Ammon's horn (tissue), 1 donor: ENCODE results near the gene HSD11B1.
A peak's percentile ranks its signal among the peaks of the same experiment; 100 is the strongest.

Experiments used
- DNase-seq: peaks from one replicate; pipeline ENCODE4 v3.0.0-alpha.2; 2016; ENCODE audit warnings: low spot score

The HSD11B1 gene

DNA sequence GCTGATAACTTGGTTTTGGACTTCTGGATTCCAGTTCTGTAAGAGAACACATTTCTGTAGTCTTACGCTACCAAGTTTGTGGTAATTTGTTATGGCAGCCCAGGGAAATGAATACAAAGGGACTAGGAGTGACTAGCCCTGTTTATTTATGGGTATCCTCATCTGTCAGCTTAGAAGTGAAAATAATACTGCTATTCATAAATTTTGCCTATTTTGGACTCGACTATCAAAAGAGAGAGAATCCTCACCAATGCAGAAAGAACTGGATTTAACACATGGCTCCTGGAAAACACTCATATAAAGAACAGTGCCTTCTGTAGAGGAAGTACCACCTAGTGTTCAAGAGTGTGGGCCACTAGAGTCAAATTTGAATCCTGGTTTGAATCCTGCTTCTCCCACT lies 22.6 kb downstream of the HSD11B1 start:
- no peak for DNase-seq

DNA sequence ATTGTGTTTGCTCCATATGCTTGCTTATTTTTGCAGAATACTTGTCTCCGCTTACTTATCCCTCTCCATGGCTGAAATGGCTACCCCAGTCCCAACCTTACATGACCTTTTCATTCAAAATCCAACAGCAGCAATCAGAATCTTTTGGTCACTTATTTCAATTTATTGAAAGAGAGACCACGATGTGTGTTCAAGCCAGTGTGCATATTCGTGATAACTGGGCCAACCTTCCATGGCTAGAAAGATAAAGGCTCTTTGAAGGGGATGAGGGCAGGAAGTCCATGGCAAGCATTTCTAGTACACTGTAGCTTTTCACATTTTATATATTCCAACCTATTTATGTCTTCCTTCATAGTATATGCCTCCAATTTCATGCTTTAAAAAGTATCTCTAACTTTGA lies 23.1 kb downstream of the HSD11B1 start:
- DNase-seq = no peak

DNA sequence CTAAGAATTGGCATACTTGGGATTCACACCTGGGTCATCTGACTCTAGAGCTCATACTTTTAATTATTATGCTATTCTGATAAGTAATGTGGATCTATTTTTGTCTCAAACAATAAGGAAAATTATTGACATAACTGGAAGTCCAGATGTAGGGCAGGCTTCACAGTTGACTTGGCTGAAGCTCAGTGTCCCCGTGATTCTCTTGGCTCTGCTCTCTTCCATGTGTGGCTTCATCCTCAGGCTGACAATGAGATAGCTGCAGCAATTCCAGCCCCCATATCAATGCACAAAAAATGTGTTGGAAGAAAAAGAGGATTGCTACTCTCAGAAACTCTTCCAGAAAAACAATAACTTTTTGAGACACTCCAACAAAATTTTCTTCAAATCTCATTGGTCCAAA lies 23.8 kb downstream of the HSD11B1 start:
- DNase-seq = peak; percentile 77

DNA sequence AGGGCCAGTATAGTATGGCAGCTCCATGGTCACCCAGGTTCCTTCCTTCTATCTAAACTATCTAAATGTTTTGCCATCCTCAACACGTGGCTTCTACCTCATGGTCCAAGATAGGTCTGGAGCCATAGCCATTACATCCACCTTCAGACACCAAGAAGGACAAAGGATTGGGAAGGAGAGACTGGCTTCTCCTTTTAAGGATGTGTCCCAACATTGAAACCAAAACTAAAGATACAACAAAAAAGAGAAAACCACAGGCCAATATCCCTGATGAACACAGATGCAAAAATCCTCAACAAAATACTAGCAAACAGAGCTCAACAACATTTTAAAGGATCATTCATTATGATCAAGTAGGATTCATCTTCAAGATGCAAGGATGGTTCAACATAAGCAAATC lies 24.8 kb downstream of the HSD11B1 start:
- DNase-seq = no peak

DNA sequence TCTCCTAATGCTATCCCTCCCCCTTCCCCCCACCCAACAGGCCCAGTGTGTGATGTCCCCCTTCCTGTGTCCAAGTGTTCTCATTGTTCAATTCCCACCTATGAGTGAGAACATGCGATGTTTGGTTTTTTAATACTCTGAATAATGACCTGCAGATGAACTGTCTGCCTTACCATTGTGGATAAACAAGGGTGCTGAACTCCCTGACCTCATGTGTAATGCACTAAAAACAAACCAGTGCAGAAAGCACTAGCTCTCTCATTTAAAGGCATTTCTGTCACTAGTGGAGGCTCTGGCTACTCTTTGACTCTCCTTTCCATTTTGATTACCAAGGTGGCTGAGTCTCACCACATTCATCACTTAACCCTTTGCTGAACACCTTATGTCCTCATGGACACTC lies 28.1 kb downstream of the HSD11B1 start:
- no peak for DNase-seq

DNA sequence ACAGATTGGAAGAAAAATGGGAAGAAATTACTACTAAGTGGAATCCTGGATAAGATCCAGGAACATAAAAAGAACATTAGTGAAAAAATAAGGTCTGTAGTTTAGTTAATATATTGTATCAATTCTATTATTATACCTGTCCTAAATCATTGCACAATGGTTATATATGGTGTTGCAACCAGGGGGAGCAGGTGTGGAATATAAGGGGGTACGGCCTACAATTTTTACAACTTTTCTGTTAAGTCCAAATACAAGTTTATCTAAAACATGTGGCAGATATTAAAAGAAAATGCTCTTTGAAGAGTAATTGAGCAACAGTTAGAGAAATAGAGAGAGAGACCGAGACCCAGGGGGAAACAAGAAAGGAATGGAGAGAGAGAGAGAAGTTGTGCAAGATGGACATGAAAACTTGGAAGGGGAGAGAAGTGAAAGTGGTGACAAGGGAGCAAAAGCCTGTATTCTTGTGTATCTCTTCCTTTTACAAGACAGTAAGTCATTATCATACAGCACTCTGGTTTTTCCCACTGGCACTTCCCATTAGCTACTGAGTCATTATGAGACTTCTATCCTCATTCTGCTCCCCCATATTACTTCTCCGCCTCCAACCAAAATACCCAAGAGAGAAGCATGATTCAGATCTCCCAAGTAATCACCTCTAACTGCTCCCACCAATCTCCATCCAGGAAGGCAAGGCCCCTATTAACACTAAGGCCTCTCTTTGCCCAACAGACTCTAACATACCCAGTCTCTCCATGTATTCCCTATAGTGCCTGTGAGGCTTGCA lies 29.0 kb downstream of the HSD11B1 start:
- DNase-seq = no peak

DNA sequence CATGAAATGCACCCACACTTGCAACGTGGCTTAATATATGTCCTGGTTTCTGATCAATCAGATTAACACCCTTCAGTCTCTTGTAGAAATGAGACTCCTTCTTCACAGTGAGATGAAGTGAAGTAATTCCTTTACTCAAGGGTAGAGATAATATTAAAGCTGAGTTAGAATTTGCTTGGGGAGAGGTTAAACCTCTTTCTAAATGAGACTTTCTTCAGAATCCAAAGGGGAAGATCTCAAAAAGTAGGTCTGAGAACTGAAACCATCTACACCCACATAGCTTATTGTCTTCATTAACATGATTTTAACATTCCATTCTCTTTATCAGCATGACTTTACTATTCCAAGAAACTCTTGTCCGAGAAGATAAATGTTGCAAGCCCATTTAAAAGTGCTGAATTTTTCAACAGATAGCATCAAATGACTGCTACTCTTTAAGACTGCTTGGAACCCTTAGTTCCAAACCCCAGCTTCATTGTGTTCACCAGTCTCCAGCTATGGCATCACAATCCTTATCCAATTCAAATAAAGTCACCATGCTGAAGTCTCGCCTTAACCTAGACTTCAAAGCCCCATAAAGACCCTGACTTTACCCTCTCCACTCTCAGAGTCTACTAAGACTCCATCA lies 32.0 kb downstream of the HSD11B1 start:
- no peak for DNase-seq

DNA sequence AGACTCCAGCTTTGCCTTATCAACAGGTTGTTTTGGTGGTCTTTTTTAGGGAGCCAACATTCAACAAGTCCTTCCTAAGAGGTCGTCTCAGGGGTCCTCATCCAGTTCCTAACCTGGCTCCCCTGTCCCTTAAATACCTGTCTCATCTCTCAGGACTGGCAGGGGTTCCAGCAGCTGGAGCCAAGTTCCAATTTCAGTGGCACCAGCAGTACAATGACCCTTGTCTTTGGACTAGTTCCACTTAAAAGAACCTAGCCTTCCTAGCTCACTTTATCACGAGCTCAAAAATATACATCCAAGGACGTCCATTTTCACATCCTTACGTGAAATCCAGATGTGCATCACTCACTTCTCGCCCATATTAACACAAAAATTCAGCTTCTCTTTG lies 32.5 kb downstream of the HSD11B1 start:
- DNase-seq = no peak

DNA sequence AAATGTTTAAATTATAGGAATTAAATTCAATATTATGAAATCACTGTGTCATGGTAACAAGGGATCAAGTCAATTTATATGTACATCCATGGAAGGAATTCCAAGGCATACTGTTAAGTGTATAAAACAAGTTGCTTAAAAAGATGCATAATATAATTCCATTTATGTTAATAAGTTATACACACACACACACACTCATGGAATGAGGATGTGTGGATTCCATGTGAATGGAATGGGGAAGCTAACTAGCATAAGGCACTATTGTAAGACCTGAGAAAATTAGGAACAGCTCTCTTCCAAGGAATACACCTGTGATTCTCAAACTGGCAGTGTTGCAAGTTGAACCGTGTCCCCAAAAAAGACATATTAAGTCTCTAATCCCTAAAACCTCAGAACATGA lies 33.6 kb downstream of the HSD11B1 start:
- no peak for DNase-seq

DNA sequence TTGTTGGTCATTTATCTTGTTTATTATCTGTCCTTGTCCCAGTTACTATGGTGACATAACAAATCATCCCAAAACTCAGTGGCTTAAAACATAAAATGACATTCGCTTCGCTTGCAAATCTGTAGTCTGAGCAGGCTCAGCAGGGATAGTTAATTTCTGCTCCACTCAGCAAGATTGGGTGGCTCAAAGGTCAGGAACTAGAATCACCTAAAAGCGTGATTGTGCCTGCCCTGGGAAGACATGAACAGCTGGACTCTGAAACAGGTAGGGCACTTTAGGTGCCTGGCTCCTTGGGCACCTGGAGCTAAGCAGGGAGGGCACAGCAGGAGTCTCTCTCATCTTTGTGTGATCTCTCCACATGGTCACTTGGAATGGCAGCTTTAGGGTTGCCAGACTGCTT lies 36.5 kb downstream of the HSD11B1 start:
- no peak for DNase-seq

DNA sequence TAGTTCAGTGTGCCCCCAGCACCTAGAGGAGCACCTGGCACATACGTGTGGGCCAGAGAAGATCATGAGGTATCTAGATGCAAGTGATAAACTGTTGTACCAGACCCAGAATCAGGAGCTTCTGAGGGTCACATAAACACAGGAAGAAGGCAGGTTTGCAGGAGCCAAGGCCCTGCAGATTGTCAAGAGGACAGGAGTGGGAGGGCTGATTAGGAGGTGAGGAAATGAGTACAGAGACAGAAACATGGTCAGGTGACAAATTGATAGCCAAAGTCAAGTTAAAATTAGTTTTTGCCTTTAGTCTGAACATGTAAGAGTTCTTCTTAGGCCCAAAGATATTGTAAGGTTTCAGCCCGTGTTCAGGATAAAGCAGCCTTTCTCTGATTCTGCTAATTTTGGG lies 37.2 kb downstream of the HSD11B1 start:
- DNase-seq = no peak

DNA sequence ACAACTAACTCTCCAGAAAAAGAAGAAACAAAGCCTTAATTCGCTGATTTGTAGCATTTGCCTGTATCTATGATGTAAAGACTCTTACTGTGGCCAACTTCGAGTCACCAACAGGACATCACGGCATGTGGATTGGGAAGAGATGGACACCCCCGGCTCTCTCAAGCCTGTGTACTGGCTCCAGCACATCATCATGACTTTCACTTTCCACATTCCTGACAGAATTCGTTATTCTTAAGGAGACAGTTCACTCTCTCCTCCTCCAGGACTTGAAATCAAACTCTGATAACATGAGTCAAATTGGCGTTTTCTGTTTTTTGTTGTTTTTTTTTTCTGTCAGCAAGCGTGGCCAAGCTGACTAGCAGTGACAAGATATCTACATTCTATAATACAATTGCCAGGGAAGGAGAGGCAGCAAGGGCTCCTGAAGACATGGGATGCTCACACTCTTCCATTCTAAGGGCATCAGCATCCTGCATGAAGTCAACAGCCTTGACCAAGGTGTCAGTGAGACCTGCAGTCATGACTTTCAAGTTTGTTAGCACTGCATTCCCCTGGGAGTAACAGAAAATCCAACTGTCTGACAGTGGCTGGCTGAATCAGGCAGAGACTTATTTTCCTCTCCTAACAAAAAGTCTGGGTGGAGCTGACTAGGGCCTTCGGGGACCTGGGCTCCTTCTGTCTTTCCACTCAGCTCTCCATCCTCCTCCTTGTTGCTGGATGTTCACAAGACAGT lies 37.9 kb downstream of the HSD11B1 start:
- no peak for DNase-seq

DNA sequence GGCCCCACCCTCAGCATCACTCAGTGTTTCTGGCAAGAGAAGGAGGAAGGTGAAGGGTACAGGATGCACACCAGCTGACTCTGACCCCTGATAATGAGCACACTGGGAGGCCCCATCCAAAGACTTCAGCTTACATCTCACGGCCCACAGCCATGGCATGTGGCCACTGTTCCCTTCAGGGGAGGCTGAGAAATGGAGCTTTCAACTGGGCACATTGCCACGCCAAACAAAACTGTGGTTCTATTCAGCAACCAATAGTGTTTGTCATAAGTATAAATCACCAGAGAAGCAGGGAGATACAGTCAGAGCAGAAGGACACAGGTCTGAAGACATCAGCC lies 38.5 kb downstream of the HSD11B1 start:
- DNase-seq = no peak

DNA sequence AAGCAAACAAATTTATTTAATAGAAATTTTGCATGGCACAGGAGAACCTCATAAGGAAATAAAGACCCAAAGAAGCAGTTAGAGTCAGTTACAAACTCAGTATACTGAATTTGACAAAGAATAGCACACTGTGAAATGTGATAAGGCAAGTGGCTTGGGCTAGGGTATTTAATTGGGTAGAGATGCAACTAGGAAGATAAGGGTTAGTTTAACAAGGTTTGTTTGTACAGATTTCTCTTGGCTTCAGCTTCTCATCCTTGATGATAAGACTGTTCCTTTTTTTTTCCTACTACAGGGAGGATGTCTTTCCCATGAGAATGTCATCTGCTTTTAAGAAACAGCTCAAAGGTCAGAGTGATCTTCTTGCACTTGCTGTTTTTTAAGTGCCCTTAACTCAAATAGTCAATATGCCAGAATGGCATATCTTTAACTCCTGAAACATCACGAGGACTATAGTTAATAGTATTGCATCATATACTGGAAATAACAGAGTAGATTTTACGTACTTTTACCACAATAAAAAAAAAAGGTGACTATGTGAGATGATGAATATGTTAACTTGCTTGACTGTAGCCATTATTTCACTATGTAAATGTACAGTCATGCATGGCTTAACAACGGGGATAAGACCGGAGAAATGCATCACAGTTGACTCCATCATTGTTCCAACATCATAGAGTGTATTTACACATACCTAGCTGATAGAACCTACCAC lies 42.0 kb downstream of the HSD11B1 start:
- no peak for DNase-seq

DNA sequence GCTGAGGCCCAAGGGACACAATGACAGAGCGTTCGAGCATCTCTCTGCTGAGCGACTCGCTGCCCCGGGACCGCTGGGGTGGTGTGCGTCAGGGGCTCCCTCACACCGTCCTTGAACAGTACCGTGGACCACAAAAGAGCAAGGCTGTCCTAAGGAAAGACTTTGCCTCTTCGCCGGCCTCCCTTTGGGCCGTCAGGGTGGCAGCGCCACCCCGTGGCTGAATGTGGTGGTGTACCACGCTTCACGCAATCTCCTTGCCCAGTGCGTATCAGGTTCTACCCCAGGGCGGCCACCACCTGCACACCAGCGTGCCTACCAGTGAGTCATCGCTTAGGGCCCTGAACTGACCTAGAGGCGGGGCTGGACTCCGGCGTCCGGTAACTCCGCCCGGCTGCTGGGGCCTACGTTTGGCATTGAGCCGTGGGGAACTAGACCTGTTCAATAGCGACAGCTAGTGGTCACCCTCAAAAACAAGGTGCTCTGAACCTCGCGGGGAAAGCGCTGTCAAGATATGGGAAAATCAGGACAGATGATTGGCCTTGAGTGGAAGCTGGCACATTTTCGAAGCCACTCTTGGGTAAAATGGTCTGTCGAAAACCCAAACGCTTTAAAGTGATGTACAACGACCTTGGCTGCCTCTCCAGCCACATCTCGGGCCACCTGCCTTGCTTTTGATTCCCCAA lies 43.1 kb downstream of the HSD11B1 start:
- peak; percentile 91 for DNase-seq

DNA sequence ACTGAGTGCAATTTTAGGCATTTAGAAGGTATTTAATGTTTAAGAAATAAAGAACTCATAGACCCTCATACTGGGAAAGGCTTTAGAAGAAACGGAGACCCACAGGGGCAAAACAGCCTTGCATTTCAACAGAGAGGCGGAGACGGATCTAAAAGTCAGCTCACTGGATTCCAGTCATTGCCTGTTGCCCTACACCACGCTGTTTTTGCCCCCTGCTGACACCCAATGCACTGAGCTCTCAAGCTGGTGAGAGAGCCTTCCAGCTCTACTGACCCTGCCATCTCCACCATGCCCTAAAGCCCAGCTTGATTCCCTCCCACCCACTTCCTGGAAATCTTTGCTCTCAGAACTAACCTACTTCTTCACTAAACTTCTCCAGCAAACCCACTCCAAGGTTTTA lies 44.0 kb downstream of the HSD11B1 start:
- no peak for DNase-seq

DNA sequence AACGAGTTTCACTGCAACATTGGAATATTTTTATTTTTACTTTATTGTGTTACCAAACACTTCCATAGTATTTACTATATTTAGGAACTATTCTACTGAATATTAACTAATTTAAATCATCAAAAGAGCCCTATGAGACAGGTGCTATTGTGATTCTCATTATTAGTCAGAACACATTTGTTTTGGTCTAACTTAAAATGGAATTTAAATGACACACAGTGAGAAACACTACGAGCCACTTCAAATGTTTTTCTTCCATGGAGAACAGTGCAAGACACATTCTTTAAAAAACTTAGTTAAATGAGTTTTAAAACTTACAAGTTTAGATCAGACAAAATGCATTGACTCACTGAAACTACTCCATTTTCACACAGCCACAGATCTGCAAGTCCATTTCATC lies 44.6 kb downstream of the HSD11B1 start:
- no peak for DNase-seq

DNA sequence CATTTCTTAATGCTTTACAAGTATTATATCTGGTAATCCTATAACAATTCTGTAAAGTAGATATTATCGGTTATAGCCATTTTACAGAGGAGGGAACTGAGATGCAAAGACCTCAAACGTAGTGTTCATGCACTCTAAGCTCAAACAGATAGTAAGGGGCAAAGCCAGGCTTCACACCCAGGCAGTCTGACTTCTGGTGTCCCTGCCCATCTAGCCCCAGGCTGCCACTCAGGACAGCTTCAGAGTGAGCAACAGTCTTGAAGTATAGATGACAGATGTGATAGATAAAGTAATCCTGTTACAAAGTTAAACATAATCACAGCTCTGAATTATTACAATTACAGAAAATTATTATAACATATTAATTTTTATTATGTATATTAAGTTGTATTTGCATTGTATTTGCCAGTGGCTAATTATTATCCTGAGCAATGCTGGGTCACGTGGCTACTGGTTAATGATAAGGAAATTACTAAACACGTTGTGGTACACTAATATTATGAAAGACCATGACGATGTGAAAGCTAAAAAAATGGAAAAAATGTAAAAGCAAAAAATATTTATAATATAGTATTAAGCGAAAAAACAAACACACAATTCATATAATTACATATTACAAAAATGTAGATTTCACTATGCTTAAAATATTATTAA lies 45.2 kb downstream of the HSD11B1 start:
- DNase-seq = no peak

DNA sequence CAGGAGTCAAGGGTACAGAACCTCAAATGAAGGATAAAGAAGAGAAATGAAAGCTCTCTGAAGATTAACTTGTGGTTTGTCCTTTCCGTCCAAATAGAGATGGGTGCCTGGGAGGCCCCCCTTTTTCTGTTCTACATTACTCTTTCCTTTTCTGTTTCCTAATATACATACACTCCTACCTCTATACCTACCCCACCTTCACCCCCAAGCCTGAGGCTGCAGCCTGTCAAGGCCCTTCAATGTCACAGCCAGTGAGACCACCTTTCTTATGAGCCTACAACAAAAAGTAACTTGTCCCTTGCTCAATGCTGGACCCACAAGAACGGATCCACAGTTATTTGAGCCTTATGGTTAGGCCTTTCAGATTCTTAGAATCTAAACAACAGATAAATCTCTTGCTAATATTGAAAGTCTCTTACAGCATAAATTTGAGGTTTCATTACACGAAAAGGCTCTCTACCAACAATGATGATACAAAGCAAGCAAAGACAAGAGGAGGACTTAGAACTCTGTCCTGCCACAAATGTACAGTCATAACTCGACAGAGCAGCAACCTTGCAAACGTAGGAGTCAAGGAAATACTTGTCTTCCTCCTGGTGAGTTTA lies 47.1 kb downstream of the HSD11B1 start:
- DNase-seq = no peak

DNA sequence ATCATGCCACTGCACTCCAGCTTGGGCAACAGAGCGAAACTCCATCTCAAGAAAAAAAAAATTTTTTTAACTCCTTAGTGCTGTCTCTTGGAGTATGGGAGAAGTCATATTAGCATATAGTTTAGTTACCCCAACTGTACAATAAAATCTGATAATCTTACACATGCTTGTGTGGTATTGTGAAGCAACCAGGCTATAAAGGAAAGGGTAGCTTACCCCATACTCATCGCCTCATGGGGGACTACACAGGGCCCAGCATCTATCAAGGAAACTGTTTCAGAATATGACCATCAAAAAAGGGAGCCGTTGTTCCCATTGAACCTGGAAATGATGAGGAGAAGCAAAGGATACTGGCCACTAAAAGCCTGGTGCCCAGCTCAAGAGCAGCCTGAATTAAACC lies 48.2 kb downstream of the HSD11B1 start:
- no peak for DNase-seq

DNA sequence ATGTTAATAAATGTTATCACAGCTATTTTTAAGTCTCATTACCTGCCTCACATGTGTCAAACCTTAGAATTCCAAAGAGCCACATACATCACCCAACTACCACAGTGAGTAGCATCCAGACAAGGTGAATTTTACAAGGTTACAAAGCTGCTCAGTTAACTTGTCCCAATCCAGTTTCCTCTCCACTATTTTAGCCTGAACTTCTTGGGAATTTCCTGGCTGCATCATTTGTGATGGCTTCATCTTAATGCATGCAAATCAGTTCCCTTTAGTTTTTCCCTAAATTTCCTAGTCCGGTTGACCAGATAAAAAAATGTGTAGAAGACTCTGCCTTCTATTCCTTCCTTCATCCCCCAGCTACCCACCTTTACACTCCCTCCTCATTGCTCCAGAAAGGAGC lies 50.6 kb downstream of the HSD11B1 start:
- DNase-seq = no peak
